B cell (primary cell): Measurements from ENCODE around the gene HMGN4. TPM values are rescaled to one million over a fixed set of nuclear protein-coding genes. Genes with fewer than 3 reads are reported as not detected.
A peak's percentile ranks its signal among the peaks of the same experiment; 100 is the strongest.

ENCODE experiments used
- ATAC-seq: fragments of 200-7000 bp; cut with Tn5 transposase; one replicate; pipeline ENCODE4 v1.10.0; 2021; ENCODE audit warnings: low read depth, mild to moderate bottlenecking, moderate number of reproducible peaks, moderate library complexity
- CTCF ChIA-PET: fragments of 350-600 bp; sonication (Branson Sonifier 250); formaldehyde crosslinking; loops from one replicate; lab custom pipeline; 2021; ENCODE audit warnings: antibody characterized with exemption, inconsistent platforms; lab: Charles Lee
- POLR2A ChIA-PET: fragments of 350-600 bp; sonication (Branson Sonifier 250); formaldehyde crosslinking; loops from one replicate; lab custom pipeline; 2021; ENCODE audit warnings: antibody characterized with exemption; lab: Charles Lee
- DNase-seq: peaks from one replicate; pipeline ENCODE4 v3.0.0; 2013
- H2AFZ ChIP-seq: 2 replicates; pipeline ENCODE4 v1.6.1; 2012; ENCODE audit warnings: mild to moderate bottlenecking, low read depth, low read length; ENCODE audit not compliant: insufficient read depth, poor library complexity, severe bottlenecking
- H3K27ac ChIP-seq, 2 donors: 1 replicate in 1 of 2; 2 replicates in 1 of 2; pipeline ENCODE4 v1.5.1; 2012 to 2013; ENCODE audit warnings: low read length in 2 of 2, mild to moderate bottlenecking in 2 of 2, moderate library complexity in 1 of 2
- H3K27me3 ChIP-seq, 4 experiments: fragments of 200-600 bp in 1 of 4; sonication (generic) in 1 of 4; replicated peaks in 1 of 4; 1 replicate in 2 of 4; 2 replicates in 2 of 4; pipeline versions ENCODE4 v1.6.1 to v1.7.0; 2013 to 2016; ENCODE audit warnings: low read length in 3 of 4, mild to moderate bottlenecking in 2 of 4, mixed read lengths in 1 of 4, moderate library complexity in 1 of 4; ENCODE audit not compliant: insufficient read depth in 4 of 4, control insufficient read depth in 3 of 4; ENCODE audit errors: control extremely low read depth in 1 of 4
- H3K36me3 ChIP-seq, 2 experiments: replicated peaks in 1 of 2; 1 replicate in 1 of 2; 2 replicates in 1 of 2; pipeline versions ENCODE4 v1.6.1 to v1.7.1; 2013; ENCODE audit warnings: low read length in 1 of 2; ENCODE audit not compliant: insufficient read depth in 2 of 2, control insufficient read depth in 1 of 2; ENCODE audit errors: control extremely low read depth in 1 of 2, extremely low read depth in 1 of 2
- H3K4me1 ChIP-seq, 2 donors: fragments of 200-600 bp in 1 of 2; sonication (generic) in 1 of 2; 1 replicate in 1 of 2; 2 replicates in 1 of 2; pipeline versions ENCODE4 v1.5.1 to v1.6.1; 2013 to 2017; ENCODE audit warnings: low read length in 2 of 2; ENCODE audit not compliant: control insufficient read depth in 2 of 2, insufficient read depth in 2 of 2
- H3K4me2 ChIP-seq: replicated peaks from 2 replicates; pipeline ENCODE3; 2012; ENCODE audit warnings: mild to moderate bottlenecking, low read depth, low read length; ENCODE audit not compliant: poor library complexity, severe bottlenecking
- H3K4me3 ChIP-seq, 5 experiments: fragments of 200-600 bp in 1 of 5; sonication (generic) in 1 of 5; 1 replicate in 3 of 5; 2 replicates in 2 of 5; pipeline versions ENCODE4 v1.5.1 to v1.7.0; 2011 to 2016; ENCODE audit warnings: low read length in 4 of 5, mild to moderate bottlenecking in 4 of 5, low read depth in 2 of 5, control low read depth in 1 of 5, moderate library complexity in 1 of 5; ENCODE audit not compliant: insufficient read depth in 1 of 5; ENCODE audit errors: control extremely low read depth in 1 of 5, extremely low read depth in 1 of 5
- H3K79me2 ChIP-seq: fragments of 200-600 bp; sonication (generic); one replicate; pipeline ENCODE4 v1.6.0; 2016; ENCODE audit warnings: low read length; ENCODE audit not compliant: control insufficient read depth, insufficient read depth
- H3K9ac ChIP-seq: fragments of 200-600 bp; sonication (generic); 2 replicates; pipeline ENCODE4 v1.6.1; 2017; ENCODE audit warnings: mild to moderate bottlenecking, low read length, moderate library complexity
- H3K9me3 ChIP-seq, 3 donors: one replicate each; pipeline versions ENCODE4 v1.6.1 to v1.7.1; 2013; ENCODE audit warnings: low read length in 2 of 3; ENCODE audit not compliant: control insufficient read depth in 2 of 3, insufficient read depth in 1 of 3; ENCODE audit errors: control extremely low read depth in 1 of 3
- H4K20me1 ChIP-seq: 2 replicates; pipeline ENCODE4 v1.6.0; 2012; ENCODE audit warnings: mild to moderate bottlenecking, low read length; ENCODE audit not compliant: insufficient read depth, control insufficient read depth, poor library complexity, severe bottlenecking
- H3K27ac Mint-ChIP-seq: one replicate; pipeline ENCODE4 v1.8.0; 2021; ENCODE audit warnings: mixed read lengths
- H3K27me3 Mint-ChIP-seq: one replicate; pipeline ENCODE4 v1.8.0; 2021; ENCODE audit warnings: mixed read lengths
- H3K4me1 Mint-ChIP-seq: one replicate; pipeline ENCODE4 v1.8.0; 2021; ENCODE audit warnings: mixed read lengths
- H3K4me3 Mint-ChIP-seq: one replicate; pipeline ENCODE4 v1.8.0; 2021; ENCODE audit warnings: mixed read lengths
- H3K9me3 Mint-ChIP-seq: one replicate; pipeline ENCODE4 v1.8.0; 2022; ENCODE audit warnings: mixed read lengths; ENCODE audit not compliant: insufficient read depth
- EZH2 ChIP-seq: IDR thresholded peaks from 2 replicates; pipeline ENCODE4 v1.6.1; 2012; ENCODE audit warnings: borderline replicate concordance, low read depth, mild to moderate bottlenecking, moderate library complexity, low read length; ENCODE audit not compliant: insufficient read depth, poor library complexity, severe bottlenecking
- WGBS: methylation state at CpG from one replicate; pipeline ENCODE4 v1.1.5; 2013; ENCODE audit warnings: missing lambda C conversion rate; ENCODE audit not compliant: insufficient coverage; 5-methylcytosine and 5-hydroxymethylcytosine counted together
- intact Hi-C: fragments of 100-400 bp; cut with micrococcal nuclease; formaldehyde crosslinking; loops from one replicate; pipeline ENCODE4 v1.10.0; 2022
- polyA plus RNA-seq: library from polyadenylated mRNA; depleted of rRNA; stranded (reverse); fragments of >200 nt; gene quantifications from 2 replicates; pipeline ENCODE4 v1.2.3, GENCODE V29; 2012
- total RNA-seq, 2 donors: library from RNA; stranded (reverse); fragments of 120-200 nt in 1 of 2; gene quantifications; 1 replicate in 1 of 2; 2 replicates in 1 of 2; pipeline versions ENCODE4 v1.2.3 to v1.2.4, GENCODE V29; 2013 to 2022
- TF ChIP-seq, protein P1 (sequence below): fragments of 200-600 bp; IDR thresholded peaks from one replicate; pipeline ENCODE4 v1.8.0; 2022; ENCODE audit warnings: antibody characterized with exemption, mild to moderate bottlenecking

HMGN4 gene
- total and polyA plus RNA-seq, 2 donors (not counting 1 experiment from before 2014, with no cell fraction given), result 37.7 to 81.1 TPM

GRCh38 chr6:26556263-26557070, 18.3 kb downstream of the HMGN4 start:
- Histone ChIP-seq H2AFZ (no peak overlapping the region), H3K9ac (no peak overlapping the region)
- intact Hi-C loops, result loop anchor here (10.0 kb wide), 2 partner anchors 532 to 918 kb away; partner anchors contain the start of gene ZNF184

More at GRCh38 chr6:26556263-26557070, 18.3 kb downstream of the HMGN4 start:
- WGBS, result 44% methylated on average over 10 of the region's 16 CpGs
- Histone ChIP-seq H3K27me3 (no peaks in the 10 kb centered on the region), H3K4me3 (no peak overlapping the region), H3K9me3 (no peaks in the 10 kb centered on the region), H3K4me2 (no peak overlapping the region), H3K4me1 (peaks cover 15 to 32% of the 10 kb centered on the region in 2 donors), H3K36me3 (no peaks in the 10 kb centered on the region), H3K27ac (no peak overlapping the region), H3K79me2 (no peaks in the 10 kb centered on the region), H4K20me1 (no peaks in the 10 kb centered on the region)
- Mint-ChIP-seq H3K27me3 (no peaks in the 10 kb centered on the region), H3K9me3 (no peaks in the 10 kb centered on the region), H3K4me1 (peaks cover 15% of the 10 kb centered on the region), H3K4me3 (no peak overlapping the region), H3K27ac (peak overlapping the region; percentile 35)
- no peak for TF ChIP-seq EZH2
- TF ChIP-seq, protein P1, sequence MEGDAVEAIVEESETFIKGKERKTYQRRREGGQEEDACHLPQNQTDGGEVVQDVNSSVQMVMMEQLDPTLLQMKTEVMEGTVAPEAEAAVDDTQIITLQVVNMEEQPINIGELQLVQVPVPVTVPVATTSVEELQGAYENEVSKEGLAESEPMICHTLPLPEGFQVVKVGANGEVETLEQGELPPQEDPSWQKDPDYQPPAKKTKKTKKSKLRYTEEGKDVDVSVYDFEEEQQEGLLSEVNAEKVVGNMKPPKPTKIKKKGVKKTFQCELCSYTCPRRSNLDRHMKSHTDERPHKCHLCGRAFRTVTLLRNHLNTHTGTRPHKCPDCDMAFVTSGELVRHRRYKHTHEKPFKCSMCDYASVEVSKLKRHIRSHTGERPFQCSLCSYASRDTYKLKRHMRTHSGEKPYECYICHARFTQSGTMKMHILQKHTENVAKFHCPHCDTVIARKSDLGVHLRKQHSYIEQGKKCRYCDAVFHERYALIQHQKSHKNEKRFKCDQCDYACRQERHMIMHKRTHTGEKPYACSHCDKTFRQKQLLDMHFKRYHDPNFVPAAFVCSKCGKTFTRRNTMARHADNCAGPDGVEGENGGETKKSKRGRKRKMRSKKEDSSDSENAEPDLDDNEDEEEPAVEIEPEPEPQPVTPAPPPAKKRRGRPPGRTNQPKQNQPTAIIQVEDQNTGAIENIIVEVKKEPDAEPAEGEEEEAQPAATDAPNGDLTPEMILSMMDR, result no peak
- ATAC-seq (no peak), DNase-seq (peak; percentile 55)
- ChIA-PET CTCF (interaction anchor here (0.5 to 5.6 kb wide), 7 partner anchors 12 to 262 kb away, joined by 3 to 35 read pairs (median 4); partner anchors contain the start of gene HMGN4), POLR2A (interaction anchor here (0.6 kb wide), 1 partner anchor 16 kb away, joined by 7 read pairs; no protein-coding TSS in a partner anchor)
